Keratinocyte (primary cell): ENCODE data around the gene TEDC2. TPM values are rescaled to one million over a fixed set of nuclear protein-coding genes. Genes with fewer than 3 reads are reported as not detected.

ENCODE experiments used
- DNase-seq: peaks from one replicate; pipeline ENCODE4 v3.0.0-alpha.2; 2011; ENCODE audit warnings: low read depth, missing footprints, low spot score
- FAIRE-seq: peaks from 2 replicates; lab custom pipeline; 2011; peaks lifted over from hg19 to GRCh38; lab: Jason Lieb, UNC
- H2AFZ ChIP-seq: 2 replicates; pipeline ENCODE4 v1.6.0; 2012; ENCODE audit warnings: low read length, control low read depth, inconsistent platforms; ENCODE audit not compliant: control insufficient read depth
- H3K27ac ChIP-seq: 2 replicates; pipeline ENCODE4 v1.5.1; 2011; ENCODE audit warnings: low read length; ENCODE audit not compliant: control insufficient read depth, insufficient read depth
- H3K27me3 ChIP-seq: 3 replicates; pipeline ENCODE4 v1.6.0; 2011; ENCODE audit warnings: low read length; ENCODE audit not compliant: control insufficient read depth, insufficient read depth; ENCODE audit errors: extremely low read depth
- H3K36me3 ChIP-seq, 2 experiments: 2 replicates in 1 of 2; 3 replicates in 1 of 2; pipeline ENCODE4 v1.5.1; 2011; ENCODE audit warnings: low read length in 2 of 2, mild to moderate bottlenecking in 1 of 2; ENCODE audit not compliant: control insufficient read depth in 2 of 2, insufficient read depth in 2 of 2; ENCODE audit errors: extremely low read depth in 1 of 2
- H3K4me1 ChIP-seq: 3 replicates; pipeline ENCODE4 v1.5.1; 2011; ENCODE audit warnings: low read length; ENCODE audit not compliant: control insufficient read depth, insufficient read depth; ENCODE audit errors: extremely low read depth
- H3K4me2 ChIP-seq: 3 replicates; pipeline ENCODE4 v1.6.0; 2011; ENCODE audit warnings: low read depth, low read length; ENCODE audit not compliant: control insufficient read depth, insufficient read depth; ENCODE audit errors: extremely low read depth
- H3K4me3 ChIP-seq, 3 experiments: fragments of 200-600 bp in 1 of 3; sonication (generic) in 1 of 3; 2 replicates in 2 of 3; 3 replicates in 1 of 3; pipeline ENCODE4 v1.5.1; 2011 to 2016; ENCODE audit warnings: low read length in 3 of 3, mild to moderate bottlenecking in 3 of 3, control low read depth in 2 of 3, inconsistent platforms in 1 of 3, low read depth in 1 of 3, mixed read lengths in 1 of 3, mixed run types in 1 of 3, moderate library complexity in 1 of 3; ENCODE audit not compliant: control insufficient read depth in 2 of 3, insufficient read depth in 2 of 3; ENCODE audit errors: extremely low read depth in 1 of 3
- H3K79me2 ChIP-seq: 2 replicates; pipeline ENCODE4 v1.6.0; 2012; ENCODE audit warnings: low read length; ENCODE audit not compliant: control insufficient read depth, insufficient read depth
- H3K9ac ChIP-seq: 3 replicates; pipeline ENCODE4 v1.6.0; 2011; ENCODE audit warnings: low read length; ENCODE audit not compliant: control insufficient read depth, insufficient read depth; ENCODE audit errors: extremely low read depth
- H3K9me1 ChIP-seq: 3 replicates; pipeline ENCODE4 v1.6.0; 2011; ENCODE audit warnings: low read length; ENCODE audit not compliant: control insufficient read depth, insufficient read depth; ENCODE audit errors: extremely low read depth
- H3K9me3 ChIP-seq: 2 replicates; pipeline ENCODE4 v1.5.1; 2012; ENCODE audit warnings: low read depth, low read length; ENCODE audit not compliant: control insufficient read depth
- H4K20me1 ChIP-seq: 3 replicates; pipeline ENCODE4 v1.6.0; 2011; ENCODE audit warnings: low read length; ENCODE audit not compliant: control insufficient read depth, insufficient read depth; ENCODE audit errors: extremely low read depth
- CTCF ChIP-seq, 3 experiments: IDR thresholded peaks in 1 of 3; conservative IDR thresholded peaks in 1 of 3; optimal IDR thresholded peaks in 1 of 3; 2 replicates in 2 of 3; 3 replicates in 1 of 3; pipeline versions ENCODE3 to v1.5.1; 2011; ENCODE audit warnings: low read length in 3 of 3, mild to moderate bottlenecking in 3 of 3, moderate library complexity in 2 of 3, control low read depth in 1 of 3, inconsistent platforms in 1 of 3; ENCODE audit not compliant: insufficient read depth in 2 of 3; ENCODE audit errors: extremely low read depth in 1 of 3
- EZH2 ChIP-seq: IDR thresholded peaks from one replicate; pipeline ENCODE4 v1.6.1; 2012; ENCODE audit warnings: inconsistent platforms, mild to moderate bottlenecking, low read length, moderate library complexity
- dilution Hi-C: fragments of 300-500 bp; cut with MboI; formaldehyde crosslinking; loops from one replicate; pipeline ENCODE4 v1.7.0; 2020; ENCODE audit warnings: low sequenced_read_pairs; ENCODE audit not compliant: extremely low pct_ligation_motif_present
- polyA plus RNA-seq, 5 experiments: library from polyadenylated mRNA; depleted of rRNA in 3 of 5; stranded (reverse) in 3 of 5; stranded (forward) in 1 of 5; unstranded in 1 of 5; fragments of >200 nt; gene quantifications; 1 replicate in 1 of 5; 2 replicates in 3 of 5; 3 replicates in 1 of 5; pipeline versions ENCODE4 v1.2.1 to v1.2.3, GENCODE V29; 2011 to 2012; ENCODE audit warnings: missing spikeins in 2 of 5, low read depth in 1 of 5, low replicate concordance in 1 of 5

The TEDC2 gene
- polyA plus RNA-seq, 1 donor (not counting 4 experiments of a cell fraction or from before 2014, with no cell fraction given), result 2.7 TPM

- dilution Hi-C loops, result no loop called here
- Histone ChIP-seq H3K79me2 (peaks cover 7% of the 10 kb centered on the region), H3K27me3 (no peaks in the 10 kb centered on the region), H3K27ac (no peak overlapping the region), H3K9me3 (no peaks in the 10 kb centered on the region), H3K36me3 (peaks cover 21 to 60% of the 10 kb centered on the region in 2 experiments), H3K4me3 (no peak overlapping the region), H3K4me1 (no peaks in the 10 kb centered on the region), H2AFZ (no peak overlapping the region), H3K9me1 (no peaks in the 10 kb centered on the region), H4K20me1 (no peaks in the 10 kb centered on the region), H3K4me2 (no peak overlapping the region), H3K9ac (no peak overlapping the region)
- TF ChIP-seq CTCF (optimal IDR thresholded peaks at IDR 0.05 in 1 of 3, IDR thresholded peaks at IDR 0.05 in 1 of 3, conservative IDR thresholded peaks at IDR 0.05 in 1 of 3; ENCODE audit: extremely low read depth in 1 of 3, insufficient read depth in 2 of 3, low read length in 3 of 3) (no peak), EZH2 (no peak)
- no peak for FAIRE-seq
- DNase-seq, result no peak
Measured at GRCh38 chr16:2437032-2437790, 22.7 kb upstream of the TEDC2 start.

GRCh38 chr16:2438121-2438520 lies 21.8 kb upstream of the TEDC2 start:
- Histone ChIP-seq H2AFZ (no peak overlapping the region), H3K27ac (no peak overlapping the region), H3K79me2 (peaks cover under 1% of the 10 kb centered on the region), H3K9me1 (no peaks in the 10 kb centered on the region), H3K4me2 (no peak overlapping the region), H3K4me1 (no peaks in the 10 kb centered on the region), H3K9me3 (no peaks in the 10 kb centered on the region), H3K9ac (no peak overlapping the region), H4K20me1 (no peaks in the 10 kb centered on the region), H3K4me3 (no peak overlapping the region), H3K27me3 (no peaks in the 10 kb centered on the region), H3K36me3 (peaks cover 14 to 51% of the 10 kb centered on the region in 2 experiments)
- TF ChIP-seq EZH2 (no peak), CTCF (optimal IDR thresholded peaks at IDR 0.05 in 1 of 3, IDR thresholded peaks at IDR 0.05 in 1 of 3, conservative IDR thresholded peaks at IDR 0.05 in 1 of 3; ENCODE audit: extremely low read depth in 1 of 3, insufficient read depth in 2 of 3, low read length in 3 of 3) (no peak)
- dilution Hi-C loops, result no loop called here
- DNase-seq, result no peak
- FAIRE-seq, result no peak
